22Rv1 (cell line): ENCODE data around the gene TMEM150C.

Source experiments
- ZFX ChIP-seq: fragments of 450-650 bp; IDR thresholded peaks from 2 replicates; pipeline ENCODE4 v1.6.1; 2017; ENCODE audit warnings: antibody characterized with exemption, borderline replicate concordance
- TF ChIP-seq, protein P1 (sequence below): fragments of 450-650 bp; IDR thresholded peaks from 2 replicates; pipeline ENCODE4 v1.5.1; 2017; ENCODE audit warnings: mild to moderate bottlenecking

DNA sequence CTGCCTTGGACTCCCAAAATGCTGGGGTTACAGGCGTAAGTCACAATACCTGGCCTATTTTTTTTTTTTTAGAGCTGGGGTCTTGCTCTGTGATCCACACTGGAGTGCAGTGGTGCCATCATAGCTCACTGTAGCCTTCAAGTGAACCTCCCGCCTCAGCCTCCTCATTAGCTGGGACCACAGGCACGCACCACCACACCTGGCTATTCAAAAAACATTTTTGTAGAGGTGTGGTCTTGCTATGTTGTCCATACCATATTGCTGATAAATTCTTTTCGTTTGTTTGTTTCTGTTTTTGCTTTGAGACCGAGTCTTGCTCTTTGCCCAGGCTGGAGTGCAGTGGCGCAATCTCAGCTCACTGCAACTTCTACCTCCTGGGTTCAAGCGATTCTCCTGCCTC lies 109.8 kb downstream of the TMEM150C start:
- TF ChIP-seq, protein P1, sequence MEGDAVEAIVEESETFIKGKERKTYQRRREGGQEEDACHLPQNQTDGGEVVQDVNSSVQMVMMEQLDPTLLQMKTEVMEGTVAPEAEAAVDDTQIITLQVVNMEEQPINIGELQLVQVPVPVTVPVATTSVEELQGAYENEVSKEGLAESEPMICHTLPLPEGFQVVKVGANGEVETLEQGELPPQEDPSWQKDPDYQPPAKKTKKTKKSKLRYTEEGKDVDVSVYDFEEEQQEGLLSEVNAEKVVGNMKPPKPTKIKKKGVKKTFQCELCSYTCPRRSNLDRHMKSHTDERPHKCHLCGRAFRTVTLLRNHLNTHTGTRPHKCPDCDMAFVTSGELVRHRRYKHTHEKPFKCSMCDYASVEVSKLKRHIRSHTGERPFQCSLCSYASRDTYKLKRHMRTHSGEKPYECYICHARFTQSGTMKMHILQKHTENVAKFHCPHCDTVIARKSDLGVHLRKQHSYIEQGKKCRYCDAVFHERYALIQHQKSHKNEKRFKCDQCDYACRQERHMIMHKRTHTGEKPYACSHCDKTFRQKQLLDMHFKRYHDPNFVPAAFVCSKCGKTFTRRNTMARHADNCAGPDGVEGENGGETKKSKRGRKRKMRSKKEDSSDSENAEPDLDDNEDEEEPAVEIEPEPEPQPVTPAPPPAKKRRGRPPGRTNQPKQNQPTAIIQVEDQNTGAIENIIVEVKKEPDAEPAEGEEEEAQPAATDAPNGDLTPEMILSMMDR: no peak
- TF ChIP-seq ZFX: no peak
